K562 (cell line): Measurements from ENCODE around the gene VEGFB. TPM values are rescaled to one million over a fixed set of nuclear protein-coding genes. Genes with fewer than 3 reads are reported as not detected.

ENCODE experiments used
- BHLHE40 ChIP-seq: IDR thresholded peaks from 2 replicates; pipeline ENCODE4 v1.6.1; 2011; ENCODE audit warnings: low read length, improper control_type of control experiment
- CBX8 ChIP-seq: fragments of 200-600 bp; sonication (generic); IDR thresholded peaks from 2 replicates; pipeline ENCODE4 v1.6.1; 2012; ENCODE audit warnings: borderline replicate concordance, mixed run types, low read depth, mild to moderate bottlenecking, moderate library complexity, mixed read lengths, low read length, control low read depth, inconsistent platforms; ENCODE audit not compliant: poor library complexity, severe bottlenecking; ENCODE audit errors: extremely low read depth
- HNRNPH1 ChIP-seq: fragments of 200-400 bp; formaldehyde crosslinking; optimal IDR thresholded peaks from 2 replicates; pipeline ENCODE3; 2017; ENCODE audit warnings: low read depth, mild to moderate bottlenecking, low read length, moderate library complexity
- NFIC ChIP-seq: fragments of 450-650 bp; IDR thresholded peaks from 2 replicates; pipeline ENCODE4 v1.6.1; 2017; ENCODE audit warnings: mild to moderate bottlenecking, inconsistent platforms
- SP2 ChIP-seq: IDR thresholded peaks from 2 replicates; pipeline ENCODE4 v1.6.1; 2011; ENCODE audit warnings: mild to moderate bottlenecking, low read depth, low read length, moderate library complexity; ENCODE audit not compliant: poor library complexity, severe bottlenecking; ENCODE audit errors: extremely low read depth
- TAF7 ChIP-seq: fragments of 450-650 bp; IDR thresholded peaks from 2 replicates; pipeline ENCODE4 v1.6.1; 2016; ENCODE audit warnings: missing genetic modification characterization, missing compliant biosample characterization
- THRAP3 ChIP-seq: fragments of 450-650 bp; IDR thresholded peaks from 2 replicates; pipeline ENCODE4 v1.6.1; 2016; ENCODE audit warnings: mild to moderate bottlenecking, inconsistent platforms, borderline replicate concordance
- ZC3H8 ChIP-seq: fragments of 450-650 bp; IDR thresholded peaks from 2 replicates; pipeline ENCODE4 v1.6.1; 2017
- polyA plus RNA-seq, 8 experiments: library from polyadenylated mRNA; depleted of rRNA in 4 of 8; stranded (reverse) in 5 of 8; unstranded in 3 of 8; fragments of >200 nt; fragmentation: Nextera tagmentation in 2 of 8; fragmentation: Illumina TruSeq in 1 of 8; extraction: Ambion mirVana in 2 of 8; extraction: Trizol in 1 of 8; gene quantifications; 2 replicates each; pipeline versions ENCODE4 v1.2.1 to v1.2.3, GENCODE V29; 2011 to 2014; ENCODE audit warnings: inconsistent platforms in 1 of 8, missing spikeins in 1 of 8
- total RNA-seq, 7 experiments: library from RNA; depleted of rRNA in 6 of 7; stranded (reverse); fragments of >200 nt in 6 of 7; fragmentation: Illumina TruSeq in 2 of 7; extraction: Trizol in 2 of 7; gene quantifications; 2 replicates each; pipeline versions ENCODE4 v1.2.1 to v1.2.3, GENCODE V29; 2011 to 2021; ENCODE audit warnings: low replicate concordance in 1 of 7
- TF ChIP-seq, protein P1 (sequence below): fragments of 200-400 bp; formaldehyde crosslinking; IDR thresholded peaks from 2 replicates; pipeline ENCODE4 v1.6.1; 2017; ENCODE audit warnings: mild to moderate bottlenecking, low read depth, low read length, moderate library complexity
- TF ChIP-seq, protein P2 (sequence below): fragments of 150-350 bp; conservative IDR thresholded peaks from 2 replicates; pipeline ENCODE4 v1.6.1; 2014; ENCODE audit warnings: low read length
- TF ChIP-seq, protein P3 (sequence below): fragments of 450-650 bp; formaldehyde crosslinking; IDR thresholded peaks from 2 replicates; pipeline ENCODE4 v1.4.0; 2020; ENCODE audit warnings: mild to moderate bottlenecking, moderate library complexity
- TF ChIP-seq, protein P4 (sequence below): fragments of 450-650 bp; IDR thresholded peaks from 2 replicates; pipeline ENCODE4 v1.6.1; 2016; ENCODE audit warnings: low read depth, mild to moderate bottlenecking, moderate library complexity
- TF ChIP-seq, protein P5 (sequence below): fragments of 200-800 bp; sonication (Bioruptor generic); IDR thresholded peaks from 2 replicates; pipeline ENCODE4 v1.6.1; 2017; ENCODE audit warnings: missing genetic modification characterization, missing compliant biosample characterization
- TF ChIP-seq, protein P6 (sequence below): fragments of 250-450 bp; sonication (Bioruptor Pico); IDR thresholded peaks from 2 replicates; pipeline ENCODE4 v1.9.0; 2021; ENCODE audit warnings: mild to moderate bottlenecking
- TF ChIP-seq, protein P7 (sequence below): fragments of 450-650 bp; formaldehyde crosslinking; IDR thresholded peaks from 2 replicates; pipeline ENCODE4 v1.4.0; 2020; ENCODE audit warnings: mild to moderate bottlenecking, moderate library complexity

The VEGFB gene
- total and polyA plus RNA-seq, 9 of the 15 experiments (the other 6 are each of a cell fraction or from before 2014, with no cell fraction given): 11.0 to 83.4 (median 25.7) TPM

DNA sequence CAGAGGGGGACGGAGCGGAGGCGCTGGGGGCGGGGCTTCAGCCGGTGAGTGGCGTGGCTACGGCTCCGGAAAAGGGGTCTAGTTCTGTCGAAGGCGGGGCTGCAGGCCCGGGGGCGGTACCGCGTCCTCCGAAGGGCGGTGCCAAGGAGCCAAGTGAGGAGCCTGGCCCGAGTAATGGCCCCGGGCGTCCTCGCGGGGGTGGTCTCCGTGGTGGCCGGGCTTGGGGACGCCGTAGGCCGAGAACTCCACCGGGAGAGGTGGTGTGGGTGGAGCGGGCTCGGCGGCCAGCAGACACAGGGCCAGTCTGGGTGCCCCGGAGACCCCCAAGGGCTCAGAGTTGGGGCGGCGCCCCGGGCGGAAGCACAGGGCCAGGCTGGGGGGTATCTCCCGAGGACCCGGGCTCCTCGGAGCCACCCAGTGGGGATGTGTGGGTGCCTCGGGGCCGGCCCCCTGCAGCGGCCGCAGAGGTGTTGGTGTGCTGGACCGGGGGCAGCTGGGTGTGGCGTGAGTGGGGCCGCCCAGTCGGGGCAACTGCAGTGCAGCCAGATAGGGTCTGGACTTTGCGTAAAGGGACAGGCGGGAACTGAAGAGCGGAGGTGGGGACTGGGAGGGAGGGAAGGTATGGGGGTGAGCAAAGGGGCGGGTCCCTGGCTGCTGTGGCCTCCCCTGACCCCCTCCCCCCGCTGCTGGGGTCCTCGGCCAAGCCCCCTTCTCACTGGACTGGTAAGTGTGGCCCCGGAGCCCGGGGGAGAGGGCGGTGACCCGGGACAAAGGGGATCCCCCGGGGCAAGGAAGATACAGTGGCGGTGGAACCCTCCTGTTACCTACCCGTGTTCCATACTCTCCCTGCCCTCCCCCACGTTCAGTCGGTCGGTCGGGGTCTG is 7.3 kb downstream of the VEGFB start (continued):
- TF ChIP-seq, protein P1, sequence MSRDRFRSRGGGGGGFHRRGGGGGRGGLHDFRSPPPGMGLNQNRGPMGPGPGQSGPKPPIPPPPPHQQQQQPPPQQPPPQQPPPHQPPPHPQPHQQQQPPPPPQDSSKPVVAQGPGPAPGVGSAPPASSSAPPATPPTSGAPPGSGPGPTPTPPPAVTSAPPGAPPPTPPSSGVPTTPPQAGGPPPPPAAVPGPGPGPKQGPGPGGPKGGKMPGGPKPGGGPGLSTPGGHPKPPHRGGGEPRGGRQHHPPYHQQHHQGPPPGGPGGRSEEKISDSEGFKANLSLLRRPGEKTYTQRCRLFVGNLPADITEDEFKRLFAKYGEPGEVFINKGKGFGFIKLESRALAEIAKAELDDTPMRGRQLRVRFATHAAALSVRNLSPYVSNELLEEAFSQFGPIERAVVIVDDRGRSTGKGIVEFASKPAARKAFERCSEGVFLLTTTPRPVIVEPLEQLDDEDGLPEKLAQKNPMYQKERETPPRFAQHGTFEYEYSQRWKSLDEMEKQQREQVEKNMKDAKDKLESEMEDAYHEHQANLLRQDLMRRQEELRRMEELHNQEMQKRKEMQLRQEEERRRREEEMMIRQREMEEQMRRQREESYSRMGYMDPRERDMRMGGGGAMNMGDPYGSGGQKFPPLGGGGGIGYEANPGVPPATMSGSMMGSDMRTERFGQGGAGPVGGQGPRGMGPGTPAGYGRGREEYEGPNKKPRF: no peak
- TF ChIP-seq HNRNPH1 (no peak), NFIC (peak; percentile 21; the same call in 1 of the 2 replicates), THRAP3 (no peak), ZC3H8 (no peak), CBX8 (no peak), SP2 (peak; percentile 8), BHLHE40 (no peak), TAF7 (tag) (peak; percentile 30; the same call in 1 of the 2 replicates)
- TF ChIP-seq, protein P2, sequence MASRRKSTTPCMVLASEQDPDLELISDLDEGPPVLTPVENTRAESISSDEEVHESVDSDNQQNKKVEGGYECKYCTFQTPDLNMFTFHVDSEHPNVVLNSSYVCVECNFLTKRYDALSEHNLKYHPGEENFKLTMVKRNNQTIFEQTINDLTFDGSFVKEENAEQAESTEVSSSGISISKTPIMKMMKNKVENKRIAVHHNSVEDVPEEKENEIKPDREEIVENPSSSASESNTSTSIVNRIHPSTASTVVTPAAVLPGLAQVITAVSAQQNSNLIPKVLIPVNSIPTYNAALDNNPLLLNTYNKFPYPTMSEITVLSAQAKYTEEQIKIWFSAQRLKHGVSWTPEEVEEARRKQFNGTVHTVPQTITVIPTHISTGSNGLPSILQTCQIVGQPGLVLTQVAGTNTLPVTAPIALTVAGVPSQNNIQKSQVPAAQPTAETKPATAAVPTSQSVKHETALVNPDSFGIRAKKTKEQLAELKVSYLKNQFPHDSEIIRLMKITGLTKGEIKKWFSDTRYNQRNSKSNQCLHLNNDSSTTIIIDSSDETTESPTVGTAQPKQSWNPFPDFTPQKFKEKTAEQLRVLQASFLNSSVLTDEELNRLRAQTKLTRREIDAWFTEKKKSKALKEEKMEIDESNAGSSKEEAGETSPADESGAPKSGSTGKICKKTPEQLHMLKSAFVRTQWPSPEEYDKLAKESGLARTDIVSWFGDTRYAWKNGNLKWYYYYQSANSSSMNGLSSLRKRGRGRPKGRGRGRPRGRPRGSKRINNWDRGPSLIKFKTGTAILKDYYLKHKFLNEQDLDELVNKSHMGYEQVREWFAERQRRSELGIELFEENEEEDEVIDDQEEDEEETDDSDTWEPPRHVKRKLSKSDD: no peak
- TF ChIP-seq, protein P3, sequence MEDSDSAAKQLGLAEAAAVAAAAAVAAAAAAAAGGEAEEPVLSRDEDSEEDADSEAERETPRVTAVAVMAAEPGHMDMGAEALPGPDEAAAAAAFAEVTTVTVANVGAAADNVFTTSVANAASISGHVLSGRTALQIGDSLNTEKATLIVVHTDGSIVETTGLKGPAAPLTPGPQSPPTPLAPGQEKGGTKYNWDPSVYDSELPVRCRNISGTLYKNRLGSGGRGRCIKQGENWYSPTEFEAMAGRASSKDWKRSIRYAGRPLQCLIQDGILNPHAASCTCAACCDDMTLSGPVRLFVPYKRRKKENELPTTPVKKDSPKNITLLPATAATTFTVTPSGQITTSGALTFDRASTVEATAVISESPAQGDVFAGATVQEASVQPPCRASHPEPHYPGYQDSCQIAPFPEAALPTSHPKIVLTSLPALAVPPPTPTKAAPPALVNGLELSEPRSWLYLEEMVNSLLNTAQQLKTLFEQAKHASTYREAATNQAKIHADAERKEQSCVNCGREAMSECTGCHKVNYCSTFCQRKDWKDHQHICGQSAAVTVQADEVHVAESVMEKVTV (CRISPR knock-in tag): no peak
- TF ChIP-seq, protein P4, sequence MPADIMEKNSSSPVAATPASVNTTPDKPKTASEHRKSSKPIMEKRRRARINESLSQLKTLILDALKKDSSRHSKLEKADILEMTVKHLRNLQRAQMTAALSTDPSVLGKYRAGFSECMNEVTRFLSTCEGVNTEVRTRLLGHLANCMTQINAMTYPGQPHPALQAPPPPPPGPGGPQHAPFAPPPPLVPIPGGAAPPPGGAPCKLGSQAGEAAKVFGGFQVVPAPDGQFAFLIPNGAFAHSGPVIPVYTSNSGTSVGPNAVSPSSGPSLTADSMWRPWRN: no peak
- TF ChIP-seq, protein P5, sequence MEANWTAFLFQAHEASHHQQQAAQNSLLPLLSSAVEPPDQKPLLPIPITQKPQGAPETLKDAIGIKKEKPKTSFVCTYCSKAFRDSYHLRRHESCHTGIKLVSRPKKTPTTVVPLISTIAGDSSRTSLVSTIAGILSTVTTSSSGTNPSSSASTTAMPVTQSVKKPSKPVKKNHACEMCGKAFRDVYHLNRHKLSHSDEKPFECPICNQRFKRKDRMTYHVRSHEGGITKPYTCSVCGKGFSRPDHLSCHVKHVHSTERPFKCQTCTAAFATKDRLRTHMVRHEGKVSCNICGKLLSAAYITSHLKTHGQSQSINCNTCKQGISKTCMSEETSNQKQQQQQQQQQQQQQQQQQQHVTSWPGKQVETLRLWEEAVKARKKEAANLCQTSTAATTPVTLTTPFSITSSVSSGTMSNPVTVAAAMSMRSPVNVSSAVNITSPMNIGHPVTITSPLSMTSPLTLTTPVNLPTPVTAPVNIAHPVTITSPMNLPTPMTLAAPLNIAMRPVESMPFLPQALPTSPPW (CRISPR knock-in tag): peak; percentile 33
- TF ChIP-seq, protein P6, sequence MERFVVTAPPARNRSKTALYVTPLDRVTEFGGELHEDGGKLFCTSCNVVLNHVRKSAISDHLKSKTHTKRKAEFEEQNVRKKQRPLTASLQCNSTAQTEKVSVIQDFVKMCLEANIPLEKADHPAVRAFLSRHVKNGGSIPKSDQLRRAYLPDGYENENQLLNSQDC (CRISPR knock-in tag): 0 out of 2 replicates have a peak, but pooled peaks have one; percentile 1
- TF ChIP-seq, protein P7, sequence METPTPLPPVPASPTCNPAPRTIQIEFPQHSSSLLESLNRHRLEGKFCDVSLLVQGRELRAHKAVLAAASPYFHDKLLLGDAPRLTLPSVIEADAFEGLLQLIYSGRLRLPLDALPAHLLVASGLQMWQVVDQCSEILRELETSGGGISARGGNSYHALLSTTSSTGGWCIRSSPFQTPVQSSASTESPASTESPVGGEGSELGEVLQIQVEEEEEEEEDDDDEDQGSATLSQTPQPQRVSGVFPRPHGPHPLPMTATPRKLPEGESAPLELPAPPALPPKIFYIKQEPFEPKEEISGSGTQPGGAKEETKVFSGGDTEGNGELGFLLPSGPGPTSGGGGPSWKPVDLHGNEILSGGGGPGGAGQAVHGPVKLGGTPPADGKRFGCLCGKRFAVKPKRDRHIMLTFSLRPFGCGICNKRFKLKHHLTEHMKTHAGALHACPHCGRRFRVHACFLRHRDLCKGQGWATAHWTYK (CRISPR knock-in tag): no peak; the same call in 1 of the 2 replicates
